ENCODE measurements around the gene KRT84.

KRT84 gene

GRCh38 chr12:52389313-52390207, 4.1 kb upstream of the KRT84 start:
- no peak for DNase-seq (ENCODE audit: extremely low read depth in 1 of 2, low read depth in 1 of 2)

GRCh38 chr12:52387859-52388258, 2.4 kb upstream of the KRT84 start:
- DNase-seq (ENCODE audit: extremely low read depth in 1 of 2, low read depth in 1 of 2): no peak

- DNase-seq (ENCODE audit: extremely low read depth in 1 of 2, low read depth in 1 of 2): no peak
Measured at GRCh38 chr12:52383331-52383730, 2.1 kb downstream of the KRT84 start.

GRCh38 chr12:52382854-52383253, 2.6 kb downstream of the KRT84 start:
- no peak for DNase-seq (ENCODE audit: extremely low read depth in 1 of 2, low read depth in 1 of 2)

GRCh38 chr12:52381206-52381605, 4.2 kb downstream of the KRT84 start:
- no peak for DNase-seq (ENCODE audit: extremely low read depth in 1 of 2, low read depth in 1 of 2)

- no peak for DNase-seq (ENCODE audit: extremely low read depth in 1 of 2, low read depth in 1 of 2)
Measured at GRCh38 chr12:52380271-52380694, 5.2 kb downstream of the KRT84 start.

GRCh38 chr12:52379536-52379935, 5.9 kb downstream of the KRT84 start:
- DNase-seq (ENCODE audit: extremely low read depth in 1 of 2, low read depth in 1 of 2): no peak

GRCh38 chr12:52378091-52378490, 7.4 kb downstream of the KRT84 start:
- no peak for DNase-seq (ENCODE audit: extremely low read depth in 1 of 2, low read depth in 1 of 2)

GRCh38 chr12:52377266-52377665, 8.2 kb downstream of the KRT84 start:
- DNase-seq (ENCODE audit: extremely low read depth in 1 of 2, low read depth in 1 of 2): no peak

GRCh38 chr12:52372216-52373154, 13.0 kb downstream of the KRT84 start:
- DNase-seq (ENCODE audit: extremely low read depth in 1 of 2, low read depth in 1 of 2): peak in 1 of 2 donors; percentile 43

- no peak for DNase-seq (ENCODE audit: extremely low read depth in 1 of 2, low read depth in 1 of 2)
Measured at GRCh38 chr12:52371716-52372115, 13.7 kb downstream of the KRT84 start.

- DNase-seq (ENCODE audit: extremely low read depth in 1 of 2, low read depth in 1 of 2): no peak
Measured at GRCh38 chr12:52370926-52371608, 14.4 kb downstream of the KRT84 start.

- DNase-seq (ENCODE audit: extremely low read depth in 1 of 2, low read depth in 1 of 2): no peak
Measured at GRCh38 chr12:52369809-52370208, 15.6 kb downstream of the KRT84 start.

- DNase-seq (ENCODE audit: extremely low read depth in 1 of 2, low read depth in 1 of 2): no peak
Measured at GRCh38 chr12:52369211-52369610, 16.2 kb downstream of the KRT84 start.

GRCh38 chr12:52368508-52368907, 16.9 kb downstream of the KRT84 start:
- no peak for DNase-seq (ENCODE audit: extremely low read depth in 1 of 2, low read depth in 1 of 2)

- DNase-seq (ENCODE audit: extremely low read depth in 1 of 2, low read depth in 1 of 2): no peak
Measured at GRCh38 chr12:52367876-52368275, 17.6 kb downstream of the KRT84 start.

GRCh38 chr12:52366738-52367485, 18.5 kb downstream of the KRT84 start, which contains the start of gene KRT85:
TSS of gene KRT85 (minus strand) at chr12:52367481. CDS start at chr12:52367405, 76 bp downstream.
- no peak for DNase-seq (ENCODE audit: extremely low read depth in 1 of 2, low read depth in 1 of 2)

GRCh38 chr12:52364901-52365489, 20.5 kb downstream of the KRT84 start:
- DNase-seq (ENCODE audit: extremely low read depth in 1 of 2, low read depth in 1 of 2): no peak

- no peak for DNase-seq (ENCODE audit: extremely low read depth in 1 of 2, low read depth in 1 of 2)
Measured at GRCh38 chr12:52364061-52364460, 21.4 kb downstream of the KRT84 start.

All from activated CD8-positive, alpha-beta memory T cell treated with anti-CD3 and anti-CD28 coated beads for 1 hour (primary cell).